ENCODE results near the gene ABCA10. TPM values are rescaled to one million over a fixed set of nuclear protein-coding genes. Genes with fewer than 3 reads are reported as not detected.

ABCA10 gene
- total and polyA plus RNA-seq, 2 of the 8 experiments (the other 6 are each of a cell fraction or from before 2014, with no cell fraction given), result not detected

DNA sequence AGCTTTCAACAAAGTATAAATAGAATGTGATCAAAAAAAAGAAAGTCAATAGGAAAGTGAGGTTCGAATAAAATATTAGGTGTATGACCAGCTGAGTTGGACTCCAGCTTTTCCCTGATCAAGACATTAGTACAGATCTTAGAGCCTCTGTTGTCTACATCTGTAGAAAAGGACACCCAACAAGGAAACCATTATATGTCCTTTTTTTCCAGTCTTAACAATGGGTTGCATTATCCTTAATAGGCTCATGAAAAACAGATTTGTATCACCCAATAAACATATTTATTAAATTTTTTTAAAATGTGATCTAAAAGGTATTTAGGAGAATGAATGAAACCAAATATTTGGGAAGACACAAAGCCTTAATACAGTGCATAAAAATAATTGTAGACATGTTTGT lies 105.0 kb downstream of the ABCA10 start:
- H3K23me2 ChIP-seq (ENCODE audit: low read depth, low read length), result no peaks in the 10 kb centered on the region; the same call in 1 of the 2 replicates
- no peak overlapping the region for H4K91ac ChIP-seq (replicated peaks; ENCODE audit: insufficient read length, low read length)
- no peak overlapping the region for H4K5ac ChIP-seq (ENCODE audit: insufficient read length, low read depth, low read length)
- H3K27ac ChIP-seq (ENCODE audit: low read depth, low read length), result no peak overlapping the region
- no peaks in the 10 kb centered on the region for H3K27me3 ChIP-seq (replicated peaks in 1 of 4; ENCODE audit: control insufficient read depth in 3 of 4, extremely low read depth in 1 of 4, insufficient read depth in 3 of 4, low read length in 3 of 4)
- no peak for DNase-seq (ENCODE audit: low read depth in 1 of 2, low spot score in 2 of 2)
- no peak overlapping the region for H4K8ac ChIP-seq (ENCODE audit: extremely low read depth, insufficient read depth, low read length)
- no peak overlapping the region for H3K23ac ChIP-seq (ENCODE audit: insufficient read length)
- H3K4me2 ChIP-seq (ENCODE audit: insufficient read depth in 1 of 2, low read depth in 2 of 2, low read length in 2 of 2), result no peak overlapping the region
- no peak overlapping the region for H2BK120ac ChIP-seq (replicated peaks; ENCODE audit: low read depth, low read length)
- H2BK20ac ChIP-seq (ENCODE audit: low read length), result no peak overlapping the region
- no peaks in the 10 kb centered on the region for H4K20me1 ChIP-seq (replicated peaks in 1 of 2; ENCODE audit: control insufficient read depth in 1 of 2, insufficient read depth in 2 of 2, low read length in 2 of 2)
- no peaks in the 10 kb centered on the region for H3K79me2 ChIP-seq (ENCODE audit: control insufficient read depth in 1 of 2, insufficient read depth in 2 of 2, low read length in 2 of 2)
- no peaks in the 10 kb centered on the region for H3K4me1 ChIP-seq (replicated peaks in 1 of 4; ENCODE audit: control insufficient read depth in 3 of 4, insufficient read depth in 4 of 4, low read length in 3 of 4)
- no peak for TF ChIP-seq TEAD4 (IDR thresholded peaks at IDR 0.05; ENCODE audit: low read depth, low read length)
- TF ChIP-seq RXRA (IDR thresholded peaks at IDR 0.05; ENCODE audit: insufficient read depth, low read depth, low read length), result no peak
- no peak for TF ChIP-seq HDAC6 (IDR thresholded peaks at IDR 0.05; ENCODE audit: low read depth, low read length)
- TF ChIP-seq KDM4A (IDR thresholded peaks at IDR 0.05; ENCODE audit: low read depth, low read length, severe bottlenecking), result no peak
- no peak for TF ChIP-seq NANOG (IDR thresholded peaks at IDR 0.05; ENCODE audit: insufficient read depth, low read depth, low read length, poor library complexity, severe bottlenecking)
- no peak for TF ChIP-seq RBBP5 (IDR thresholded peaks at IDR 0.05; ENCODE audit: borderline replicate concordance, low read depth, low read length)
- no peak overlapping the region for H2BK15ac ChIP-seq (ENCODE audit: low read length)
- no peak overlapping the region for H3K9ac ChIP-seq (replicated peaks in 1 of 4; ENCODE audit: extremely low read depth in 1 of 4, low read depth in 3 of 4, low read length in 3 of 4)
- no peak overlapping the region for H3K4me3 ChIP-seq (ENCODE audit: extremely low read depth in 1 of 4, insufficient read depth in 2 of 4, low read depth in 3 of 4, low read length in 4 of 4)
- no peak overlapping the region for H3K56ac ChIP-seq (replicated peaks; ENCODE audit: insufficient read length, low read depth, low read length)
- FAIRE-seq, result no peak
- H3K14ac ChIP-seq (ENCODE audit: insufficient read length), result no peak overlapping the region
- no peaks in the 10 kb centered on the region for H3K79me1 ChIP-seq (ENCODE audit: low read depth, low read length)
- H2BK12ac ChIP-seq (ENCODE audit: low read depth, low read length), result no peak overlapping the region
- H2AFZ ChIP-seq (ENCODE audit: low read length), result no peak overlapping the region
- WGBS, 2 experiments (ENCODE audit: extremely low coverage in 1 of 2, insufficient coverage in 1 of 2, insufficient read length in 1 of 2, insufficient replicate concordance in 2 of 2, low coverage in 1 of 2, low lambda C conversion rate in 2 of 2, missing lambda C conversion rate in 1 of 2), result 86% methylated on average over 1 of the region's 1 CpG; no CpG with 5 or more reads in 1 of the 2 experiments
- no peak overlapping the region for H3K4ac ChIP-seq (replicated peaks; ENCODE audit: insufficient read length, low read depth, low read length)
- H3K18ac ChIP-seq (ENCODE audit: extremely low read depth, low read length), result no peak overlapping the region
- H3K36me3 ChIP-seq (ENCODE audit: control insufficient read depth in 2 of 4, insufficient read depth in 4 of 4, low read length in 3 of 4), result no peaks in the 10 kb centered on the region
- no peaks in the 10 kb centered on the region for H3K9me3 ChIP-seq (ENCODE audit: insufficient read depth in 2 of 2, low read depth in 1 of 2, low read length in 1 of 2)
- POLR2A ChIA-PET (ENCODE audit: partially characterized antibody), result no interaction called here
- CTCF ChIA-PET (ENCODE audit: partially characterized antibody), result no interaction called here
- H2BK5ac ChIP-seq (ENCODE audit: low read depth, low read length), result no peak overlapping the region
- H2AK5ac ChIP-seq (ENCODE audit: low read depth, low read length), result no peak overlapping the region
